ENCODE data around the gene ARL6IP4.

- TF ChIP-seq CTCF (tag by site-specific recombination; IDR thresholded peaks at IDR 0.05) (no peak), SALL2 (tag by site-specific recombination; IDR thresholded peaks at IDR 0.05; ENCODE audit: borderline replicate concordance) (no peak), ZNF629 (tag by site-specific recombination; IDR thresholded peaks at IDR 0.05) (no peak), ZNF121 (tag by site-specific recombination; IDR thresholded peaks at IDR 0.05) (no peak), ZBTB21 (tag by site-specific recombination; IDR thresholded peaks at IDR 0.05) (no peak), REST (tag by site-specific recombination; IDR thresholded peaks at IDR 0.05) (no peak), YY1 (tag by site-specific recombination; IDR thresholded peaks at IDR 0.05) (no peak), ZNF514 (tag by site-specific recombination; IDR thresholded peaks at IDR 0.05) (no peak), ZNF670 (tag by site-specific recombination; IDR thresholded peaks at IDR 0.05; ENCODE audit: low read depth) (no peak), ZNF18 (tag by site-specific recombination; IDR thresholded peaks at IDR 0.05) (no peak), ZNF416 (tag by site-specific recombination; IDR thresholded peaks at IDR 0.05) (no peak), ZNF488 (tag by site-specific recombination; IDR thresholded peaks at IDR 0.05) (no peak), ZNF155 (tag by site-specific recombination; IDR thresholded peaks at IDR 0.05) (no peak), ATF2 (tag by site-specific recombination; IDR thresholded peaks at IDR 0.05; ENCODE audit: low read depth) (no peak)
These were observed 50.8 kb downstream of the ARL6IP4 start for GRCh38 chr12:123031171-123031845.
